ENCODE data around the gene CASP10.

Gene CASP10

GRCh38 chr2:201152517-201152916 is 30.4 kb upstream of the CASP10 start:
- Histone ChIP-seq H3K27me3 (ENCODE audit: insufficient read depth, poor library complexity, severe bottlenecking) (no peaks in the 10 kb centered on the region), H3K27ac (replicated peaks) (peak overlapping the region; percentile 58), H3K4me3 (replicated peaks; ENCODE audit: insufficient read depth, low read length) (no peak overlapping the region)
- no peak for DNase-seq (ENCODE audit: low read depth in 1 of 2, low spot score in 1 of 2)
- TF ChIP-seq, protein P1, sequence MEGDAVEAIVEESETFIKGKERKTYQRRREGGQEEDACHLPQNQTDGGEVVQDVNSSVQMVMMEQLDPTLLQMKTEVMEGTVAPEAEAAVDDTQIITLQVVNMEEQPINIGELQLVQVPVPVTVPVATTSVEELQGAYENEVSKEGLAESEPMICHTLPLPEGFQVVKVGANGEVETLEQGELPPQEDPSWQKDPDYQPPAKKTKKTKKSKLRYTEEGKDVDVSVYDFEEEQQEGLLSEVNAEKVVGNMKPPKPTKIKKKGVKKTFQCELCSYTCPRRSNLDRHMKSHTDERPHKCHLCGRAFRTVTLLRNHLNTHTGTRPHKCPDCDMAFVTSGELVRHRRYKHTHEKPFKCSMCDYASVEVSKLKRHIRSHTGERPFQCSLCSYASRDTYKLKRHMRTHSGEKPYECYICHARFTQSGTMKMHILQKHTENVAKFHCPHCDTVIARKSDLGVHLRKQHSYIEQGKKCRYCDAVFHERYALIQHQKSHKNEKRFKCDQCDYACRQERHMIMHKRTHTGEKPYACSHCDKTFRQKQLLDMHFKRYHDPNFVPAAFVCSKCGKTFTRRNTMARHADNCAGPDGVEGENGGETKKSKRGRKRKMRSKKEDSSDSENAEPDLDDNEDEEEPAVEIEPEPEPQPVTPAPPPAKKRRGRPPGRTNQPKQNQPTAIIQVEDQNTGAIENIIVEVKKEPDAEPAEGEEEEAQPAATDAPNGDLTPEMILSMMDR (IDR thresholded peaks at IDR 0.05; ENCODE audit: insufficient read depth, low read length), result no peak
- TF ChIP-seq REST (IDR thresholded peaks at IDR 0.05; ENCODE audit: insufficient replicate concordance, low read depth), result no peak
- TF ChIP-seq GABPA (IDR thresholded peaks at IDR 0.05; ENCODE audit: low read depth), result no peak
- no peak for TF ChIP-seq SPI1 (IDR thresholded peaks at IDR 0.05; ENCODE audit: borderline replicate concordance, low read depth)
- no peak for TF ChIP-seq POLR2AphosphoS5 (IDR thresholded peaks at IDR 0.05; ENCODE audit: low read depth)

DNA sequence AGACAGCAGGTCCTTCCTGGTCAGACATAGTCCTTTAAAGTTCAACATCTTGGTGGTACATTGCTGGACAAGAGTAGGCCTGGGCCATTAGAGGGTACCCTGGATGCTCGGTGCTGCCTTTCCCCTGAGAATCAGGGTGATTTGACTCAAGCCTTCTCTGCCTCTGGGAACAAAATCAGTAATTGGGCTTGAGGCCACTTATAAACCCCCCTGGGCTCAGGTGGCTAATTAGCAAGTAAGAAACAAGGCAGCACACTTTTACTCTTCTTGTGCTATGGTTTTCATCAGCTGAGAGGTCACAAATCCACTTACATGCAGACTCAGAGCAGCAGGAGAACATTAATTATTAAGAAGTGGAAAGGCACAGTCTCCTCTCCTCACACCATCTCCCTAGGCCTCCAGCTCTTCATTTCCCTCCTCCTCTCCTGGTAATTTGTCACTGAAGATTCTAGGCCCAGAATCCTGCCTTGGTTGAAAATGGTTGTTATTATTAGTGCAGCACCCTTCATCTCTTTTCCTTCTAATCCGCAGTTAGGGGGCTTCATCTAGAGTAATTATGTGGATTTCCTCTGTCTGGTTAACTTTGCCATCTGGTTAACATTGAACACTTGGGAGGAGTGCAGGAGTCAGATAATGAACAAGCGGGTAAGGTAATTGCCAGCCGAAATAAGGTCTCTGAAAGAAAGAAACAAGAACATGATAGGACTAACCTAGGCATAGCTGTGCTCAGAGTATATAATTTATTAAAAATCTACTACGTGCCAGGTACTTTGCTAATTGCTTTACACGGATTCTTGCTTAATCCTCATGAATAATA is 29.7 kb upstream of the CASP10 start:
- no peak for DNase-seq (ENCODE audit: low read depth in 1 of 2, low spot score in 1 of 2)
- H3K27me3 ChIP-seq (ENCODE audit: insufficient read depth, poor library complexity, severe bottlenecking), result no peaks in the 10 kb centered on the region
- TF ChIP-seq POLR2AphosphoS5 (IDR thresholded peaks at IDR 0.05; ENCODE audit: low read depth) (no peak), REST (IDR thresholded peaks at IDR 0.05; ENCODE audit: insufficient replicate concordance, low read depth) (no peak), SPI1 (IDR thresholded peaks at IDR 0.05; ENCODE audit: borderline replicate concordance, low read depth) (no peak), GABPA (IDR thresholded peaks at IDR 0.05; ENCODE audit: low read depth) (no peak)
- TF ChIP-seq, protein P1 (IDR thresholded peaks at IDR 0.05; ENCODE audit: insufficient read depth, low read length), result no peak
- H3K4me3 ChIP-seq (replicated peaks; ENCODE audit: insufficient read depth, low read length), result no peak overlapping the region
- H3K27ac ChIP-seq (replicated peaks), result no peak overlapping the region

GRCh38 chr2:201154615-201155399 is 28.1 kb upstream of the CASP10 start:
- no peaks in the 10 kb centered on the region for H3K27me3 ChIP-seq (ENCODE audit: insufficient read depth, poor library complexity, severe bottlenecking)
- no peak for DNase-seq (ENCODE audit: low read depth in 1 of 2, low spot score in 1 of 2)
- H3K4me3 ChIP-seq (replicated peaks; ENCODE audit: insufficient read depth, low read length), result no peak overlapping the region
- peak overlapping the region; percentile 29; the same call in 1 of the 2 replicates for H3K27ac ChIP-seq (replicated peaks)
- no peak for TF ChIP-seq POLR2AphosphoS5 (IDR thresholded peaks at IDR 0.05; ENCODE audit: low read depth)
- TF ChIP-seq REST (IDR thresholded peaks at IDR 0.05; ENCODE audit: insufficient replicate concordance, low read depth), result no peak
- TF ChIP-seq, protein P1 (IDR thresholded peaks at IDR 0.05; ENCODE audit: insufficient read depth, low read length), result no peak
- TF ChIP-seq GABPA (IDR thresholded peaks at IDR 0.05; ENCODE audit: low read depth), result no peak
- TF ChIP-seq SPI1 (IDR thresholded peaks at IDR 0.05; ENCODE audit: borderline replicate concordance, low read depth), result no peak
